Osteocyte (in vitro differentiated cells): ENCODE measurements around the gene POLDIP2. TPM values are rescaled to one million over a fixed set of nuclear protein-coding genes. Genes with fewer than 3 reads are reported as not detected.

Experiments
- microRNA-seq: library from miRNA; unstranded; fragments of <30 nt; microRNA quantifications from one replicate; pipeline ENCODE4 v1.1.0, GENCODE V29; 2020; ENCODE audit not compliant: unreplicated experiment
- total RNA-seq: library from RNA; stranded (reverse); gene quantifications from 2 replicates; pipeline ENCODE4 v1.2.1, GENCODE V29; 2021

Gene POLDIP2
- total RNA-seq, 1 donor from 2014 or later = 79.8 TPM

Small RNAs within 50 kb of the gene (microRNA-seq; reads per million reads assigned to microRNA genes)
- not detected for gene MIR4723

Other genes with a start within 250 kb of the POLDIP2 start
- gene TMEM97, start 38.3 kb downstream of the POLDIP2 start, total RNA-seq = 58.5 and 60.5 TPM in 2 replicates
- gene IFT20, start 22.1 kb downstream of the POLDIP2 start, total RNA-seq = 55.3 and 61.9 TPM in 2 replicates
- 57.0 and 59.2 TPM in 2 replicates for gene TNFAIP1, start 21.8 kb downstream of the POLDIP2 start, total RNA-seq
- gene SEBOX, start 7.7 kb upstream of the POLDIP2 start, total RNA-seq = not detected in 2 replicates
- 0.70 and 0.97 TPM in 2 replicates for gene VTN, start 12.8 kb upstream of the POLDIP2 start, total RNA-seq
- 27.8 and 31.7 TPM in 2 replicates for gene SARM1, start 14.2 kb upstream of the POLDIP2 start, total RNA-seq
- gene SLC46A1, start 48.7 kb upstream of the POLDIP2 start, total RNA-seq = 5.5 and 5.9 TPM in 2 replicates
- gene SLC13A2, start 116.1 kb upstream of the POLDIP2 start, total RNA-seq = not detected in 2 replicates
- gene FOXN1, start 148.8 kb upstream of the POLDIP2 start, total RNA-seq = not detected in 2 replicates
- gene UNC119, start 195.1 kb upstream of the POLDIP2 start, total RNA-seq = 26.0 and 34.9 TPM in 2 replicates
- 80.0 and 84.3 TPM in 2 replicates for gene PIGS, start 214.0 kb upstream of the POLDIP2 start, total RNA-seq
- gene ALDOC, start 219.4 kb upstream of the POLDIP2 start, total RNA-seq = 2.7 and 3.2 TPM in 2 replicates
- 15.2 and 15.6 TPM in 2 replicates for gene SPAG5, start 241.5 kb upstream of the POLDIP2 start, total RNA-seq